Neuronal stem cell (in vitro differentiated cells): ENCODE measurements around the gene PAQR8. TPM values are rescaled to one million over a fixed set of nuclear protein-coding genes. Genes with fewer than 3 reads are reported as not detected.

Source experiments
- DNase-seq: peaks from one replicate; pipeline ENCODE4 v3.0.0-alpha.2; 2013; ENCODE audit warnings: low spot score
- H2AFZ ChIP-seq: one replicate; pipeline ENCODE4 v1.6.1; 2013; ENCODE audit warnings: mild to moderate bottlenecking, low read length, inconsistent platforms
- H2AK5ac ChIP-seq: 2 replicates; pipeline ENCODE4 v1.6.1; 2013; ENCODE audit warnings: low read depth, mild to moderate bottlenecking, inconsistent platforms, low read length, moderate library complexity, mixed read lengths
- H2BK120ac ChIP-seq: 2 replicates; pipeline ENCODE4 v1.6.1; 2013; ENCODE audit warnings: low read depth, mild to moderate bottlenecking, inconsistent platforms, low read length, moderate library complexity, mixed read lengths
- H2BK12ac ChIP-seq: one replicate; pipeline ENCODE4 v1.6.1; 2013; ENCODE audit warnings: low read length, inconsistent platforms
- H2BK15ac ChIP-seq: 2 replicates; pipeline ENCODE4 v1.6.1; 2013; ENCODE audit warnings: mild to moderate bottlenecking, low read length, inconsistent platforms, mixed read lengths
- H2BK5ac ChIP-seq: one replicate; pipeline ENCODE4 v1.6.1; 2013; ENCODE audit warnings: inconsistent platforms, mild to moderate bottlenecking, low read length, moderate library complexity
- H3K14ac ChIP-seq: one replicate; pipeline ENCODE4 v1.6.1; 2013; ENCODE audit warnings: low read length, inconsistent platforms
- H3K18ac ChIP-seq: 2 replicates; pipeline ENCODE4 v1.6.1; 2013; ENCODE audit warnings: low read length, inconsistent platforms
- H3K23ac ChIP-seq: 2 replicates; pipeline ENCODE4 v1.6.1; 2013; ENCODE audit warnings: low read depth, mild to moderate bottlenecking, mixed read lengths, low read length, inconsistent platforms; ENCODE audit not compliant: poor library complexity
- H3K27ac ChIP-seq: replicated peaks from 3 replicates; pipeline ENCODE4 v1.5.1; 2013; ENCODE audit warnings: low read length, inconsistent platforms
- H3K27me3 ChIP-seq, 3 experiments: 2 replicates each; pipeline ENCODE4 v1.6.1; 2013; ENCODE audit warnings: low read length in 3 of 3, mild to moderate bottlenecking in 2 of 3, inconsistent platforms in 1 of 3, low read depth in 1 of 3, mixed read lengths in 1 of 3, moderate library complexity in 1 of 3; ENCODE audit not compliant: control insufficient read depth in 3 of 3, insufficient read depth in 3 of 3
- H3K36me3 ChIP-seq, 2 donors: replicated peaks in 1 of 2; 2 replicates each; pipeline ENCODE4 v1.6.1; 2013; ENCODE audit warnings: low read length in 2 of 2; ENCODE audit not compliant: control insufficient read depth in 2 of 2, insufficient read depth in 2 of 2
- H3K4ac ChIP-seq: 2 replicates; pipeline ENCODE4 v1.6.1; 2013; ENCODE audit warnings: inconsistent platforms, mild to moderate bottlenecking, low read length, moderate library complexity
- H3K4me1 ChIP-seq, 2 donors: 1 replicate in 1 of 2; 2 replicates in 1 of 2; pipeline ENCODE4 v1.6.1; 2013; ENCODE audit warnings: low read length in 2 of 2, low read depth in 1 of 2; ENCODE audit not compliant: control insufficient read depth in 2 of 2, insufficient read depth in 1 of 2
- H3K4me2 ChIP-seq: one replicate; pipeline ENCODE4 v1.6.1; 2013; ENCODE audit warnings: mild to moderate bottlenecking, low read length, inconsistent platforms; ENCODE audit not compliant: insufficient read depth, poor library complexity, severe bottlenecking
- H3K4me3 ChIP-seq, 2 donors: 2 replicates each; pipeline ENCODE4 v1.5.1; 2013; ENCODE audit warnings: low read length in 2 of 2, mild to moderate bottlenecking in 2 of 2, inconsistent platforms in 1 of 2, moderate library complexity in 1 of 2
- H3K79me1 ChIP-seq: one replicate; pipeline ENCODE4 v1.6.1; 2013; ENCODE audit warnings: low read depth, mild to moderate bottlenecking, inconsistent platforms, low read length, moderate library complexity
- H3K9ac ChIP-seq: one replicate; pipeline ENCODE4 v1.6.1; 2013; ENCODE audit warnings: mild to moderate bottlenecking, low read depth, low read length, inconsistent platforms; ENCODE audit not compliant: poor library complexity
- H3K9me3 ChIP-seq, 2 donors: replicated peaks in 1 of 2; 2 replicates each; pipeline versions ENCODE3 to v1.6.1; 2013; ENCODE audit warnings: low read length in 2 of 2, mild to moderate bottlenecking in 2 of 2, inconsistent platforms in 1 of 2, low read depth in 1 of 2, mixed read lengths in 1 of 2, moderate library complexity in 1 of 2; ENCODE audit not compliant: control insufficient read depth in 2 of 2, insufficient read depth in 1 of 2
- H4K8ac ChIP-seq: one replicate; pipeline ENCODE4 v1.6.1; 2013; ENCODE audit warnings: low read depth, mild to moderate bottlenecking, inconsistent platforms, low read length, moderate library complexity
- H4K91ac ChIP-seq: one replicate; pipeline ENCODE4 v1.6.1; 2013; ENCODE audit warnings: low read length, low read depth, mild to moderate bottlenecking, inconsistent platforms; ENCODE audit not compliant: poor library complexity
- WGBS, 2 donors: extraction: QIAGEN DNeasy Blood & Tissue Kit; methylation state at CpG; one replicate each; pipeline ENCODE4 v1.1.7; 2013; ENCODE audit warnings: missing lambda C conversion rate in 2 of 2, mixed read lengths in 1 of 2; ENCODE audit not compliant: insufficient read length in 2 of 2, insufficient replicate concordance in 1 of 2; ENCODE audit errors: extremely low coverage in 2 of 2; 5-methylcytosine and 5-hydroxymethylcytosine counted together
- polyA plus RNA-seq, 2 experiments: library from polyadenylated mRNA; stranded (reverse); fragments of 200-250 nt; gene quantifications; one replicate each; pipeline ENCODE4 v1.2.3, GENCODE V29; 2013

Gene PAQR8, protein sequence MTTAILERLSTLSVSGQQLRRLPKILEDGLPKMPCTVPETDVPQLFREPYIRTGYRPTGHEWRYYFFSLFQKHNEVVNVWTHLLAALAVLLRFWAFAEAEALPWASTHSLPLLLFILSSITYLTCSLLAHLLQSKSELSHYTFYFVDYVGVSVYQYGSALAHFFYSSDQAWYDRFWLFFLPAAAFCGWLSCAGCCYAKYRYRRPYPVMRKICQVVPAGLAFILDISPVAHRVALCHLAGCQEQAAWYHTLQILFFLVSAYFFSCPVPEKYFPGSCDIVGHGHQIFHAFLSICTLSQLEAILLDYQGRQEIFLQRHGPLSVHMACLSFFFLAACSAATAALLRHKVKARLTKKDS
- polyA plus RNA-seq (2013, experiment 1 of 2), result 16.4 TPM
- polyA plus RNA-seq (2013, experiment 2 of 2), result 16.7 TPM

DNA sequence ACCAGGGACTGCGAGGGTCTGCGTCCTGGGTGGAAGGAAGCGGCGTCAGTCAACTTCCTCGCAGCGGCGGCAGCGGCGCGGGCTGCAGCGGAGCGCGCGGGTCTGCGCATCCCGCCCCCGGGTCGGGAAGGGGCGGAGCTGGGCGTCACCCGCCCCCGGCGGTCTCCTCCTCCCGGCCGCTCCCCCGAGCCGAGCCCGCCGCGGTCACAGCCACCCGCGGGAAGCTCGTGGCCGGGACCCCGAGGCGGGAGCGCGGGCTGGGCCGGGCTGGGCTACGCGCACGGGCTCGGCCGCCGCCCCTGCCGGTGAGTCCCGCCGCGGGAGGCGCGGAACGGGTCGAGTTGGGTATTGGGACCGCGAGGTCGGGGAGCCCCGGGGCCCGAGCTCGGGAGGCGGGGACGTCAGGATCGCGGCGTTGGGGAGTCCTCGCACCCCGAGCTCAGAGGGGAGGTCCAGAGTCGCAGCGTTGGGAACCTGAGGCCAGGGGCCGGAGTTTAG is at the start of gene PAQR8:
PAQR8 (plus strand) TSS at position 207 of the 498 bp plus-strand sequence. CDS start 41,063 bp downstream, outside the sequence.
- H4K91ac ChIP-seq, result no peak within 1 kb of the TSS
- no peaks in the 10 kb centered on the region for H3K9me3 ChIP-seq
- no peaks in the 10 kb centered on the region for H3K79me1 ChIP-seq
- H2BK120ac ChIP-seq, result peak within 1 kb of the TSS; percentile 24
- no peak within 1 kb of the TSS for H3K4ac ChIP-seq
- peak; percentile 56 for DNase-seq
- peak within 1 kb of the TSS; percentile 97 for H3K18ac ChIP-seq
- peak within 1 kb of the TSS; percentile 73 for H2AK5ac ChIP-seq
- peak within 1 kb of the TSS; percentile 97 for H3K4me2 ChIP-seq
- peak within 1 kb of the TSS; percentile 97 for H3K23ac ChIP-seq
- peak within 1 kb of the TSS; percentile 99 for H2AFZ ChIP-seq
- H3K4me1 ChIP-seq, result peaks cover 6 to 8% of the 10 kb centered on the region in 2 donors
- H3K27me3 ChIP-seq, result peaks cover 0 to 12% (median 0%) of the 10 kb centered on the region in 3 experiments
- peak within 1 kb of the TSS; percentile 83 for H2BK15ac ChIP-seq
- H2BK12ac ChIP-seq, result peak within 1 kb of the TSS; percentile 82
- H3K4me3 ChIP-seq, result peak within 1 kb of the TSS; percentile 89 to 98
- H3K36me3 ChIP-seq, result peaks cover 0 to 5% of the 10 kb centered on the region in 2 donors
- no peak within 1 kb of the TSS for H4K8ac ChIP-seq
- no CpG with 5 or more reads among the region's 69 CpGs for WGBS, 2 donors
- H2BK5ac ChIP-seq, result peak within 1 kb of the TSS; percentile 76
- H3K27ac ChIP-seq, result no peak within 1 kb of the TSS
- H3K14ac ChIP-seq, result peak within 1 kb of the TSS; percentile 92
- H3K9ac ChIP-seq, result peak within 1 kb of the TSS; percentile 90

- H2AK5ac ChIP-seq, result no peak overlapping the region
- H3K9me3 ChIP-seq, result no peaks in the 10 kb centered on the region
- no peak overlapping the region for H4K8ac ChIP-seq
- H2BK12ac ChIP-seq, result no peak overlapping the region
- H3K27ac ChIP-seq, result no peak overlapping the region
- no CpG with 5 or more reads among the region's 2 CpGs for WGBS, 2 donors
- H2BK15ac ChIP-seq, result no peak overlapping the region
- H3K79me1 ChIP-seq, result no peaks in the 10 kb centered on the region
- no peak overlapping the region for H3K9ac ChIP-seq
- no peak overlapping the region for H3K4me2 ChIP-seq
- peak overlapping the region; percentile 71 for H2AFZ ChIP-seq
- no peak overlapping the region for H2BK120ac ChIP-seq
- no peak overlapping the region for H2BK5ac ChIP-seq
- H3K27me3 ChIP-seq, result no peaks in the 10 kb centered on the region
- H3K14ac ChIP-seq, result no peak overlapping the region
- H3K36me3 ChIP-seq, result no peaks in the 10 kb centered on the region
- peaks cover under 1 to 5% of the 10 kb centered on the region in 2 donors for H3K4me1 ChIP-seq
- H4K91ac ChIP-seq, result no peak overlapping the region
- DNase-seq, result no peak
- no peak overlapping the region for H3K4ac ChIP-seq
- H3K23ac ChIP-seq, result no peak overlapping the region
- no peak overlapping the region for H3K18ac ChIP-seq
- no peak overlapping the region for H3K4me3 ChIP-seq
These were observed 49.5 kb upstream of the PAQR8 start for GRCh38 chr6:52312461-52312860.

DNA sequence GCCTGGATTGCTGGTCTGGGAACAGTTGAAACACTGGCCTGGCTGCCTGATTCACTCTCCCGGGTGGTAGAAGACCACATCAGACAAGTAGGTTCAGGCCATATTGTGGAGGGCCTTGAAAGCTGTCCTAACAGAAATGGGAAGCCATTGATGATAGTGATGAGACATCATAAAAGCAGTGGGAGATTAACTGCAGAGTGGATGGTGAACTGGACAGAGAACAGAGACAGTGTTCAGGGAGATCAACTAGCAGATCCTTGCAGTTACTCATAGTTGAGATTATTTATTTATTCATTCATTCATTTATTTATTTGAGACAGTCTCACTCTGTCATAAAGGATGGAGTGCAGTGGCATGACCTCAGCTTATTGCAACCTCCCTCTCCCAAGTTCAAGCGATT is 47.2 kb upstream of the PAQR8 start:
- Histone ChIP-seq H3K27me3 (no peaks in the 10 kb centered on the region), H3K4me2 (no peak overlapping the region), H3K18ac (peak overlapping the region; percentile 16), H3K9me3 (no peaks in the 10 kb centered on the region), H3K14ac (no peak overlapping the region), H3K4me3 (no peak overlapping the region), H3K36me3 (no peaks in the 10 kb centered on the region), H2BK5ac (no peak overlapping the region), H3K27ac (no peak overlapping the region), H3K4me1 (peaks cover 0 to 5% of the 10 kb centered on the region in 2 donors), H3K4ac (no peak overlapping the region), H2BK12ac (no peak overlapping the region), H2AFZ (no peak overlapping the region), H4K91ac (no peak overlapping the region), H2BK15ac (no peak overlapping the region), H4K8ac (no peak overlapping the region), H3K23ac (no peak overlapping the region), H2BK120ac (no peak overlapping the region), H2AK5ac (no peak overlapping the region), H3K79me1 (no peaks in the 10 kb centered on the region), H3K9ac (no peak overlapping the region)
- no peak for DNase-seq
- no CpG with 5 or more reads among the region's 2 CpGs for WGBS, 2 donors

DNA sequence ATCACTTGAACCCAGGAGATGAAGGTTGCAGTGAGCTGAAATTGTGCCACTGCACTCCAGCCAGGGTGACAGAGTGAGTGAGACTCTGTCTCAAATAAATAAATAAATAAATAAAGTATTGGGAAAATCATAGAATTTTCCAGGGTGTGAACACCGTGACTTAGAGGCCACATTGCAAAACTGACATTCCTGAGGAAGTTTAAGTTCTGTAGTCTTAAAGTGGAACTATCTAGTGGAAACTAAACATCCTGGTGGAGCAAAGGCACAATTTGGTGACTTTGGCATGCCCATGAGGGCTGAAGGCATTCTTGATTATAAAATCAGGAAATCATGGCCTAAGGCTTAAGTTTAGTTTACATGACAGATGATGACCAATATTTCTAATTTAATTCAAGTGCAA is 44.7 kb upstream of the PAQR8 start:
- Histone ChIP-seq H3K18ac (no peak overlapping the region), H2BK5ac (no peak overlapping the region), H3K9ac (no peak overlapping the region), H4K91ac (no peak overlapping the region), H3K27ac (no peak overlapping the region), H3K36me3 (no peaks in the 10 kb centered on the region), H2AFZ (no peak overlapping the region), H2AK5ac (no peak overlapping the region), H3K4ac (no peak overlapping the region), H3K4me3 (no peak overlapping the region), H2BK120ac (no peak overlapping the region), H3K23ac (no peak overlapping the region), H3K14ac (no peak overlapping the region), H3K4me2 (no peak overlapping the region), H2BK15ac (no peak overlapping the region), H4K8ac (no peak overlapping the region), H3K4me1 (peaks cover 0 to 5% of the 10 kb centered on the region in 2 donors), H3K27me3 (no peaks in the 10 kb centered on the region), H2BK12ac (no peak overlapping the region), H3K79me1 (no peaks in the 10 kb centered on the region), H3K9me3 (no peaks in the 10 kb centered on the region)
- DNase-seq, result no peak
- WGBS, 2 donors, result no CpG with 5 or more reads among the region's 1 CpG
